Measurements from ENCODE around the gene PAK3. TPM values are rescaled to one million over a fixed set of nuclear protein-coding genes. Genes with fewer than 3 reads are reported as not detected.

The PAK3 gene
- total RNA-seq, 3 donors from 2014 or later = 1.9 to 21.1 (median 7.5) TPM

GRCh38 chrX:111254896-111255693 is 159.1 kb downstream of the PAK3 start:
- H3K9me3 ChIP-seq = no peaks in the 10 kb centered on the region
- intact Hi-C loops (cut with DNase I; ENCODE audit: low total_unique reads) = no loop called here
- no peak for TF ChIP-seq POLR2A (IDR thresholded peaks at IDR 0.05)
- TF ChIP-seq, protein P1, sequence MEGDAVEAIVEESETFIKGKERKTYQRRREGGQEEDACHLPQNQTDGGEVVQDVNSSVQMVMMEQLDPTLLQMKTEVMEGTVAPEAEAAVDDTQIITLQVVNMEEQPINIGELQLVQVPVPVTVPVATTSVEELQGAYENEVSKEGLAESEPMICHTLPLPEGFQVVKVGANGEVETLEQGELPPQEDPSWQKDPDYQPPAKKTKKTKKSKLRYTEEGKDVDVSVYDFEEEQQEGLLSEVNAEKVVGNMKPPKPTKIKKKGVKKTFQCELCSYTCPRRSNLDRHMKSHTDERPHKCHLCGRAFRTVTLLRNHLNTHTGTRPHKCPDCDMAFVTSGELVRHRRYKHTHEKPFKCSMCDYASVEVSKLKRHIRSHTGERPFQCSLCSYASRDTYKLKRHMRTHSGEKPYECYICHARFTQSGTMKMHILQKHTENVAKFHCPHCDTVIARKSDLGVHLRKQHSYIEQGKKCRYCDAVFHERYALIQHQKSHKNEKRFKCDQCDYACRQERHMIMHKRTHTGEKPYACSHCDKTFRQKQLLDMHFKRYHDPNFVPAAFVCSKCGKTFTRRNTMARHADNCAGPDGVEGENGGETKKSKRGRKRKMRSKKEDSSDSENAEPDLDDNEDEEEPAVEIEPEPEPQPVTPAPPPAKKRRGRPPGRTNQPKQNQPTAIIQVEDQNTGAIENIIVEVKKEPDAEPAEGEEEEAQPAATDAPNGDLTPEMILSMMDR (IDR thresholded peaks at IDR 0.05) = no peak

DNA sequence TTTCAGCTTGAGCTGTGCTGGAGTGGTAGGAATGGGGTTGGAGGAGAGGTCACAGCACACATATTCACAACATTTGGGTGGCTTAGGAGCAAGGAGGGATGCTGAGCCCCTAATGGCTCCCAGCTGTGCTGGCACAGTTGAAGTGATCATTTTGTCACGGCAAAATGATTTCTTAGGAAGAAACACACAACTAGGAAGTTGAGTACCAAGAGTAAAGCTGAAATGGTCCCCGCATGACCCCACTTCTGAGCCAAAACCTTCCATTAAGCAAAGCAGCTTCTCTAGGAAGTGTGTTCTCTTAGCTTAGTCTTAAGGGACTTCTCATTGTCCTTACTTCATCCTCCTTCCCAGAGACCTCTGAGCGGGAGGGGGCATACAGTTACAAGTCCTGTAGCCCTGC is 161.7 kb downstream of the PAK3 start:
- no peak overlapping the region for H3K27ac ChIP-seq
- DNase-seq (ENCODE audit: low spot score in 2 of 2) = no peak
- H3K36me3 ChIP-seq = no peaks in the 10 kb centered on the region
- no peak overlapping the region for H3K4me3 ChIP-seq
- TF ChIP-seq, protein P1 (IDR thresholded peaks at IDR 0.05) = no peak
- TF ChIP-seq POLR2AphosphoS5 (IDR thresholded peaks at IDR 0.05) (no peak), POLR2A (IDR thresholded peaks at IDR 0.05) (no peak)
- intact Hi-C loops (cut with DNase I; ENCODE audit: low total_unique reads) = no loop called here
- H3K9me3 ChIP-seq = no peaks in the 10 kb centered on the region
- peaks cover 0 to 80% of the 10 kb centered on the region in 2 donors for H3K27me3 ChIP-seq
- H3K4me1 ChIP-seq = no peaks in the 10 kb centered on the region

More at GRCh38 chrX:111254896-111255693, 159.1 kb downstream of the PAK3 start:
- H3K4me3 ChIP-seq = no peak overlapping the region
- H3K27ac ChIP-seq = no peak overlapping the region
- H3K36me3 ChIP-seq = no peaks in the 10 kb centered on the region
- DNase-seq (ENCODE audit: low spot score in 2 of 2) = no peak
- H3K27me3 ChIP-seq = peaks cover 0 to 70% of the 10 kb centered on the region in 2 donors
- H3K4me1 ChIP-seq = no peaks in the 10 kb centered on the region

- H3K27me3 ChIP-seq = peaks cover 0 to 79% of the 10 kb centered on the region in 2 donors
- no peaks in the 10 kb centered on the region for H3K36me3 ChIP-seq
- no peak for TF ChIP-seq POLR2AphosphoS5 (IDR thresholded peaks at IDR 0.05)
- TF ChIP-seq, protein P1 (IDR thresholded peaks at IDR 0.05) = no peak
- TF ChIP-seq POLR2A (IDR thresholded peaks at IDR 0.05) = no peak
- intact Hi-C loops (cut with DNase I; ENCODE audit: low total_unique reads) = no loop called here
- no peak overlapping the region for H3K4me3 ChIP-seq
- H3K27ac ChIP-seq = no peak overlapping the region
- no peaks in the 10 kb centered on the region for H3K9me3 ChIP-seq
- H3K4me1 ChIP-seq = no peaks in the 10 kb centered on the region
- no peak for DNase-seq (ENCODE audit: low spot score in 2 of 2)
Measured at GRCh38 chrX:111259559-111259958, 163.6 kb downstream of the PAK3 start.

GRCh38 chrX:111260451-111260850 is 164.5 kb downstream of the PAK3 start:
- no peak overlapping the region for H3K27ac ChIP-seq
- TF ChIP-seq, protein P1 (IDR thresholded peaks at IDR 0.05) = no peak
- no peak for TF ChIP-seq POLR2A (IDR thresholded peaks at IDR 0.05)
- TF ChIP-seq POLR2AphosphoS5 (IDR thresholded peaks at IDR 0.05) = no peak
- H3K36me3 ChIP-seq = no peaks in the 10 kb centered on the region
- H3K27me3 ChIP-seq = peaks cover 0 to 75% of the 10 kb centered on the region in 2 donors
- no peaks in the 10 kb centered on the region for H3K9me3 ChIP-seq
- intact Hi-C loops (cut with DNase I; ENCODE audit: low total_unique reads) = no loop called here
- no peaks in the 10 kb centered on the region for H3K4me1 ChIP-seq
- H3K4me3 ChIP-seq = no peak overlapping the region
- no peak for DNase-seq (ENCODE audit: low spot score in 2 of 2)

DNA sequence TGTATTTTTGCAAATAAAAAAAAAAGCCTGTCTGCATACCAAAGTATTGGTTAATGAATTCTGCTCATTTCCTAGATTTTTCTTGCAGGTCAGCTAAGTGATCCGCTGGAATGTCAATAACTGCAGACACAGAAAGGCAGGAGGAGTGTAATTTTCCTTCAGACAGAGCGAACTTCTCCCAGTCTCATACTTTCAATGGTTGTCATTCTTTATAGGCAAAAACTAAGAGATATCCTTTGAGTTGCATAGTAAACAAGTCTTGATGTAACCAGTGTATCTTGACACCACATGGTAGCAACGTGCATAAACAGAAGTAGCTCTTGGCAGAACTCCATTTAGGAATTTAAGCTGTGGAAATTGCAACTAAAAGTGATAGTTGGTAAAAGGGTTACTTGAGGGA is 166.1 kb downstream of the PAK3 start:
- no peak for DNase-seq (ENCODE audit: low spot score in 2 of 2)
- Histone ChIP-seq H3K36me3 (no peaks in the 10 kb centered on the region), H3K4me1 (no peaks in the 10 kb centered on the region), H3K9me3 (no peaks in the 10 kb centered on the region), H3K27ac (no peak overlapping the region), H3K27me3 (peaks cover 0 to 78% of the 10 kb centered on the region in 2 donors), H3K4me3 (no peak overlapping the region)
- TF ChIP-seq POLR2A (IDR thresholded peaks at IDR 0.05) (no peak), POLR2AphosphoS5 (IDR thresholded peaks at IDR 0.05) (no peak)
- TF ChIP-seq, protein P1 (IDR thresholded peaks at IDR 0.05) = no peak
- intact Hi-C loops (cut with DNase I; ENCODE audit: low total_unique reads) = no loop called here
